Body of pancreas (tissue), 4 donors: ENCODE measurements around the gene FCHSD2. TPM values are rescaled to one million over a fixed set of nuclear protein-coding genes. Genes with fewer than 3 reads are reported as not detected.

Experiments used
- ATAC-seq: fragments of 150-250 bp; one replicate; pipeline ENCODE4 v1.9.1; 2016
- DNase-seq, 4 donors: peaks; one replicate each; pipeline ENCODE4 v3.0.0-alpha.2; 2019
- H3K27ac ChIP-seq, 4 donors: fragments of 200-600 bp; sonication (generic); 1 replicate in 3 of 4; 2 replicates in 1 of 4; pipeline versions ENCODE4 v1.5.1 to v1.6.1; 2016 to 2019; ENCODE audit warnings: mild to moderate bottlenecking in 1 of 4, mixed read lengths in 1 of 4, moderate library complexity in 1 of 4
- H3K27me3 ChIP-seq, 2 donors: fragments of 200-600 bp; sonication (generic); one replicate each; pipeline ENCODE4 v1.6.0; 2016; ENCODE audit warnings: mild to moderate bottlenecking in 1 of 2
- H3K36me3 ChIP-seq, 2 donors: fragments of 200-600 bp; sonication (generic); replicated peaks in 1 of 2; 2 replicates each; pipeline ENCODE4 v1.5.1; 2016; ENCODE audit warnings: low read depth in 2 of 2; ENCODE audit not compliant: insufficient read depth in 1 of 2
- H3K4me1 ChIP-seq: fragments of 200-600 bp; sonication (generic); one replicate; pipeline ENCODE4 v1.6.0; 2016
- H3K4me3 ChIP-seq, 2 donors: fragments of 200-600 bp; sonication (generic); 1 replicate in 1 of 2; 2 replicates in 1 of 2; pipeline ENCODE4 v1.5.1; 2016 to 2019
- H3K9me3 ChIP-seq, 3 donors: fragments of 200-600 bp; sonication (generic); 1 replicate in 2 of 3; 2 replicates in 1 of 3; pipeline ENCODE4 v1.5.1; 2016
- CTCF ChIP-seq, 7 experiments: fragments of 450-650 bp in 4 of 7; fragments of 200-600 bp in 3 of 7; sonication (generic) in 3 of 7; IDR thresholded peaks; one replicate each; pipeline ENCODE4 v1.5.1; 2016 to 2019; ENCODE audit warnings: antibody characterized with exemption in 7 of 7
- POLR2A ChIP-seq, 3 donors: fragments of 450-650 bp; IDR thresholded peaks; one replicate each; pipeline ENCODE4 v1.6.1; 2016; ENCODE audit warnings: antibody characterized with exemption in 3 of 3, mild to moderate bottlenecking in 2 of 3
- WGBS, 2 donors: methylation state at CpG; one replicate each; pipeline ENCODE4 v1.1.5; 2017; 5-methylcytosine and 5-hydroxymethylcytosine counted together
- intact Hi-C: fragments of 100-400 bp; cut with DNase I; formaldehyde crosslinking; loops from one replicate; pipeline ENCODE4 v1.15.1; 2023
- total RNA-seq, 2 donors: library from RNA; depleted of rRNA; stranded (reverse); fragments of >200 nt; gene quantifications; one replicate each; pipeline ENCODE4 v1.1.0, GENCODE V29; 2016

The FCHSD2 gene
- total RNA-seq, 2 donors from 2014 or later: 7.3 to 8.0 TPM

- TF ChIP-seq CTCF (IDR thresholded peaks at IDR 0.05): no peak
- no peak for TF ChIP-seq POLR2A (IDR thresholded peaks at IDR 0.05)
- H3K27ac ChIP-seq: no peak overlapping the region
- ATAC-seq: no peak
- intact Hi-C loops: no loop called here
- H3K27me3 ChIP-seq: no peaks in the 10 kb centered on the region
- no peak for DNase-seq
- no peaks in the 10 kb centered on the region for H3K4me1 ChIP-seq
- no peaks in the 10 kb centered on the region for H3K9me3 ChIP-seq
- no peaks in the 10 kb centered on the region for H3K36me3 ChIP-seq
- H3K4me3 ChIP-seq: no peak overlapping the region
These were observed 240.7 kb downstream of the FCHSD2 start for GRCh38 chr11:72901374-72901773.

GRCh38 chr11:72900013-72900412 is 242.1 kb downstream of the FCHSD2 start:
- Histone ChIP-seq H3K27me3 (no peaks in the 10 kb centered on the region), H3K4me3 (no peak overlapping the region), H3K9me3 (no peaks in the 10 kb centered on the region), H3K36me3 (no peaks in the 10 kb centered on the region), H3K4me1 (no peaks in the 10 kb centered on the region), H3K27ac (no peak overlapping the region)
- intact Hi-C loops: no loop called here
- DNase-seq (no peak), ATAC-seq (no peak)
- WGBS, 2 donors: 94 to 100% methylated on average over 2 of the region's 2 CpGs
- no peak for TF ChIP-seq CTCF (IDR thresholded peaks at IDR 0.05)
- TF ChIP-seq POLR2A (IDR thresholded peaks at IDR 0.05): no peak

- Histone ChIP-seq H3K36me3 (no peaks in the 10 kb centered on the region), H3K27ac (no peak overlapping the region), H3K4me3 (no peak overlapping the region), H3K9me3 (no peaks in the 10 kb centered on the region), H3K4me1 (no peaks in the 10 kb centered on the region), H3K27me3 (no peaks in the 10 kb centered on the region)
- TF ChIP-seq CTCF (IDR thresholded peaks at IDR 0.05): no peak
- TF ChIP-seq POLR2A (IDR thresholded peaks at IDR 0.05): no peak
- DNase-seq: no peak
- ATAC-seq: no peak
- 79 to 81% methylated on average over 2 of the region's 2 CpGs for WGBS, 2 donors
- intact Hi-C loops: no loop called here
These were observed 242.9 kb downstream of the FCHSD2 start for GRCh38 chr11:72899238-72899637.

- Histone ChIP-seq H3K27me3 (no peaks in the 10 kb centered on the region), H3K4me1 (no peaks in the 10 kb centered on the region)
- no peak for TF ChIP-seq CTCF (IDR thresholded peaks at IDR 0.05)
- no peak for TF ChIP-seq POLR2A (IDR thresholded peaks at IDR 0.05)
These were observed 244.6 kb downstream of the FCHSD2 start for GRCh38 chr11:72897506-72897905.

GRCh38 chr11:72896431-72896830 is 245.7 kb downstream of the FCHSD2 start:
- intact Hi-C loops: no loop called here
- WGBS, 2 donors: 87 to 96% methylated on average over 1 of the region's 1 CpG
- no peak for ATAC-seq
- H3K36me3 ChIP-seq: no peaks in the 10 kb centered on the region
- no peak overlapping the region for H3K27ac ChIP-seq
- H3K9me3 ChIP-seq: no peaks in the 10 kb centered on the region
- DNase-seq: no peak
- TF ChIP-seq POLR2A (IDR thresholded peaks at IDR 0.05) (no peak), CTCF (IDR thresholded peaks at IDR 0.05) (no peak)
- no peaks in the 10 kb centered on the region for H3K4me1 ChIP-seq
- no peak overlapping the region for H3K4me3 ChIP-seq
- no peaks in the 10 kb centered on the region for H3K27me3 ChIP-seq

More at GRCh38 chr11:72897506-72897905, 244.6 kb downstream of the FCHSD2 start:
- intact Hi-C loops: no loop called here
- no peak overlapping the region for H3K4me3 ChIP-seq
- H3K36me3 ChIP-seq: no peaks in the 10 kb centered on the region
- ATAC-seq (no peak), DNase-seq (no peak)
- no peak overlapping the region for H3K27ac ChIP-seq
- no peaks in the 10 kb centered on the region for H3K9me3 ChIP-seq
